CD14-positive monocyte (primary cell): Measurements from ENCODE around the gene GMEB1. TPM values are rescaled to one million over a fixed set of nuclear protein-coding genes. Genes with fewer than 3 reads are reported as not detected.
A peak's percentile ranks its signal among the peaks of the same experiment; 100 is the strongest.

Experiments
- DNase-seq, 3 donors: peaks; one replicate each; pipeline ENCODE4 v3.0.0-alpha.2; 2011 to 2022
- H2AFZ ChIP-seq: 2 replicates; pipeline ENCODE4 v1.6.0; 2012; ENCODE audit warnings: mild to moderate bottlenecking, low read depth, low read length, inconsistent platforms; ENCODE audit not compliant: insufficient read depth, poor library complexity, severe bottlenecking
- H3K27ac ChIP-seq, 2 donors: 1 replicate in 1 of 2; 2 replicates in 1 of 2; pipeline ENCODE4 v1.5.1; 2012 to 2013; ENCODE audit warnings: low read length in 2 of 2, control low read depth in 1 of 2, inconsistent platforms in 1 of 2, low read depth in 1 of 2, mild to moderate bottlenecking in 1 of 2
- H3K27me3 ChIP-seq, 2 donors: one replicate each; pipeline versions ENCODE4 v1.6.0 to v1.6.1; 2011 to 2013; ENCODE audit warnings: low read length in 2 of 2; ENCODE audit not compliant: control insufficient read depth in 2 of 2, insufficient read depth in 2 of 2
- H3K36me3 ChIP-seq, 2 donors: replicated peaks in 1 of 2; 1 replicate in 1 of 2; 2 replicates in 1 of 2; pipeline versions ENCODE4 v1.5.1 to v1.6.1; 2012 to 2013; ENCODE audit warnings: low read length in 2 of 2, control low read depth in 1 of 2, inconsistent platforms in 1 of 2, mild to moderate bottlenecking in 1 of 2; ENCODE audit not compliant: insufficient read depth in 2 of 2, control insufficient read depth in 1 of 2
- H3K4me1 ChIP-seq, 2 donors: 1 replicate in 1 of 2; 2 replicates in 1 of 2; pipeline versions ENCODE4 v1.5.1 to v1.6.1; 2012 to 2013; ENCODE audit warnings: low read length in 2 of 2, control low read depth in 1 of 2, inconsistent platforms in 1 of 2, mild to moderate bottlenecking in 1 of 2, moderate library complexity in 1 of 2; ENCODE audit not compliant: insufficient read depth in 2 of 2, control insufficient read depth in 1 of 2
- H3K4me2 ChIP-seq: replicated peaks from 2 replicates; pipeline ENCODE3; 2012; ENCODE audit warnings: low read length, moderate library complexity, mild to moderate bottlenecking; ENCODE audit not compliant: poor library complexity, severe bottlenecking; ENCODE audit errors: extremely low read depth
- H3K4me3 ChIP-seq, 3 experiments: fragments of 200-600 bp in 1 of 3; sonication (generic) in 1 of 3; replicated peaks in 1 of 3; 1 replicate in 2 of 3; 2 replicates in 1 of 3; pipeline ENCODE4 v1.5.1; 2011 to 2013; ENCODE audit warnings: low read length in 3 of 3, mild to moderate bottlenecking in 3 of 3, control low read depth in 2 of 3, low read depth in 2 of 3, inconsistent platforms in 1 of 3, moderate library complexity in 1 of 3
- H3K79me2 ChIP-seq: 2 replicates; pipeline ENCODE4 v1.6.0; 2012; ENCODE audit warnings: mild to moderate bottlenecking, control low read depth, inconsistent platforms, low read length, moderate library complexity; ENCODE audit not compliant: insufficient read depth
- H3K9ac ChIP-seq: 2 replicates; pipeline ENCODE4 v1.6.0; 2017; ENCODE audit warnings: low read length, mild to moderate bottlenecking; ENCODE audit not compliant: insufficient read depth, poor library complexity, severe bottlenecking
- H3K9me3 ChIP-seq, 2 donors: replicated peaks in 1 of 2; 1 replicate in 1 of 2; 2 replicates in 1 of 2; pipeline versions ENCODE4 v1.5.1 to v1.6.1; 2012 to 2013; ENCODE audit warnings: low read length in 2 of 2, control low read depth in 1 of 2; ENCODE audit not compliant: control insufficient read depth in 1 of 2, insufficient read depth in 1 of 2
- H4K20me1 ChIP-seq: 2 replicates; pipeline ENCODE4 v1.6.0; 2012; ENCODE audit warnings: mild to moderate bottlenecking, low read length, control low read depth, moderate library complexity; ENCODE audit not compliant: insufficient read depth
- H3K27ac Mint-ChIP-seq, 7 donors: one replicate each; pipeline ENCODE4 v1.8.0; 2020; ENCODE audit warnings: mild to moderate bottlenecking in 7 of 7, mixed read lengths in 7 of 7, moderate library complexity in 6 of 7, inconsistent platforms in 2 of 7
- H3K27me3 Mint-ChIP-seq, 3 donors: one replicate each; pipeline ENCODE4 v1.8.0; 2021 to 2022; ENCODE audit warnings: low read depth in 3 of 3, mild to moderate bottlenecking in 3 of 3, mixed read lengths in 3 of 3, moderate library complexity in 3 of 3, inconsistent platforms in 1 of 3
- H3K36me3 Mint-ChIP-seq, 2 donors: one replicate each; pipeline ENCODE4 v1.8.0; 2020; ENCODE audit warnings: mixed read lengths in 2 of 2, inconsistent platforms in 1 of 2, mild to moderate bottlenecking in 1 of 2
- H3K4me1 Mint-ChIP-seq: one replicate; pipeline ENCODE4 v1.8.0; 2020; ENCODE audit warnings: mild to moderate bottlenecking, mixed read lengths
- H3K4me3 Mint-ChIP-seq, 2 donors: one replicate each; pipeline ENCODE4 v1.8.0; 2020; ENCODE audit warnings: mild to moderate bottlenecking in 2 of 2, mixed read lengths in 2 of 2, moderate library complexity in 1 of 2
- H3K9me3 Mint-ChIP-seq, 7 donors: one replicate each; pipeline ENCODE4 v1.8.0; 2020 to 2022; ENCODE audit warnings: mixed read lengths in 7 of 7, mild to moderate bottlenecking in 6 of 7, moderate library complexity in 6 of 7, inconsistent platforms in 2 of 7
- CTCF ChIP-seq: fragments of 200-600 bp; IDR thresholded peaks from one replicate; pipeline ENCODE4 v1.8.0; 2022; ENCODE audit warnings: antibody characterized with exemption, mild to moderate bottlenecking
- WGBS: methylation state at CpG from one replicate; pipeline ENCODE4 v1.1.5; 2013; ENCODE audit warnings: missing lambda C conversion rate; ENCODE audit not compliant: insufficient coverage; 5-methylcytosine and 5-hydroxymethylcytosine counted together
- intact Hi-C, 2 donors: fragments of 100-400 bp; cut with micrococcal nuclease; formaldehyde crosslinking; loops; one replicate each; pipeline versions ENCODE4 v1.15.0 to v1.15.1; 2023
- polyA plus RNA-seq, 3 donors: library from polyadenylated mRNA; depleted of rRNA in 1 of 3; unstranded in 2 of 3; stranded (reverse) in 1 of 3; fragments of 300-500 nt in 2 of 3; fragments of >200 nt in 1 of 3; fragmentation: Illumina TruSeq in 2 of 3; gene quantifications; 1 replicate in 2 of 3; 2 replicates in 1 of 3; pipeline ENCODE4 v1.2.3, GENCODE V29; 2012 to 2021

The GMEB1 gene
- polyA plus RNA-seq, 3 donors = 8.1 to 16.0 (median 9.7) TPM

DNA sequence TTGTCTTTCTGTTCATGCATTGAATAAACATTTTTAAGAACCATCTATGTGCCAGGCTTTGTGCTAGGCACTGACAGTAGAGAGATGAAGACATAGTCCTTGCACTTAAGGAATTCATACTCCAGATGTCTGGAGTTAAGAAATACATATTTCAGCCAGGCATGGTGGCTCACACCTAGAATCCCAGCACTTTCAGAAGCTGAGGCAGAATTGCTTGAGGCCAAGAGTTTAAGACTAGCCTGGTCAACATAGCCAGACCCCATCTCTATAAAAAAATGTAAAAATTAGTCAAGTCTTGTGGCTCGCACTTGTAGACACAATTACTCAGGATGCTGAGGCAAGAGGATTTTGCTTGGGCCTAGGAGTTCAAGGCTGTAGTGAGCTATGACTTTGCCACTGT is 49.6 kb downstream of the GMEB1 start:
- Histone ChIP-seq H3K4me3 (no peak overlapping the region), H3K27me3 (no peaks in the 10 kb centered on the region), H3K36me3 (peaks cover 7 to 27% of the 10 kb centered on the region in 2 donors), H3K27ac (no peak overlapping the region), H3K79me2 (no peaks in the 10 kb centered on the region), H4K20me1 (no peaks in the 10 kb centered on the region), H3K9ac (no peak overlapping the region), H3K9me3 (no peaks in the 10 kb centered on the region), H3K4me2 (no peak overlapping the region), H2AFZ (no peak overlapping the region), H3K4me1 (peaks cover 8 to 10% of the 10 kb centered on the region in 2 donors)
- no CpG with 5 or more reads among the region's 1 CpG for WGBS
- H3K36me3 Mint-ChIP-seq = peaks cover 23 to 32% of the 10 kb centered on the region in 2 donors
- no peak overlapping the region for H3K4me3 Mint-ChIP-seq
- H3K27me3 Mint-ChIP-seq = peaks cover 0 to 4% (median 0%) of the 10 kb centered on the region in 3 donors
- H3K27ac Mint-ChIP-seq = peak overlapping the region in 1 of 7 donors; percentile 50
- peaks cover 21% of the 10 kb centered on the region for H3K4me1 Mint-ChIP-seq
- DNase-seq = no peak
- peaks cover 0 to 10% (median 5%) of the 10 kb centered on the region in 7 donors for H3K9me3 Mint-ChIP-seq
- intact Hi-C loops = no loop called here
- TF ChIP-seq CTCF = no peak

DNA sequence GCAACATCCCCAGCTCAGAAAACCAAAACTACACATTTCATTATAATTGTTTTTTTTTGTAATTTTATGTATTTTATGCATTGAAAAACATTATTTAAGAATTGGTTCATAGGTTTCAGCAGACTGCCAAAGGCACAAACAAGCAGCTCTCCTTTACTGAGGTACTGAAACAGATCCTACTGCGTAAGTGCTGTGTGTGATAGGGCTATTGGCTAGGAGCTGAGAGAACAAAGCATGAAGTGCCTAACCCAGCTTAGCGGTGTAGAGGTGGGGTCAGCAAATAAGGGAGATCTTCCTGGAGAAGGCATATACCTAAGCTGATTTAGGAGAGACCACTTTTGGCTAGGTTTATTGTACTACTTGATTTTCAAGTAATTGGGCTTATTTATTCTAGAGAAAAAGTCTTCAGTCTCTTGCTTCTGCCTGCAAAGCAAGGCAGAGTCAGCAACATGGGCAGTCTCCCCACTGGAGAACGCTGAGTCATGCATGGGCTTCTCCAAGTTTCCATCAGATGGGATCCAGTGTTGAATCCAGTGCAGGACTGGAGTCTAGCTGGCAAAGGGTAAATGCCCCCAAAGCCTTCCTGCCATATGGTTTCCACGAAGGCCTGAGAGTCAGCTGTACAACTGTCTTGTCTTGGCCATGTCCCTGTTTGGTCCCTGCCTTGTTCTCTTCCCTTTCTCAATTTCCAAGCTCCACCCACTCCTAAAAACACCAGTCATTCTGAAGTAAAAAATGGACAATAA is 50.2 kb downstream of the GMEB1 start:
- peaks cover 8 to 10% of the 10 kb centered on the region in 2 donors for H3K4me1 ChIP-seq
- no peaks in the 10 kb centered on the region for H3K9me3 ChIP-seq
- no peak overlapping the region for H2AFZ ChIP-seq
- H3K9ac ChIP-seq = no peak overlapping the region
- 91% methylated on average over 4 of the region's 4 CpGs for WGBS
- H3K27me3 Mint-ChIP-seq = peaks cover 0 to 4% (median 0%) of the 10 kb centered on the region in 3 donors
- peaks cover 0 to 10% (median 5%) of the 10 kb centered on the region in 7 donors for H3K9me3 Mint-ChIP-seq
- no peaks in the 10 kb centered on the region for H3K79me2 ChIP-seq
- peaks cover 21% of the 10 kb centered on the region for H3K4me1 Mint-ChIP-seq
- no peaks in the 10 kb centered on the region for H3K27me3 ChIP-seq
- peaks cover 17 to 26% of the 10 kb centered on the region in 2 donors for H3K36me3 Mint-ChIP-seq
- no peak overlapping the region for H3K4me3 ChIP-seq
- no peak overlapping the region for H3K4me2 ChIP-seq
- H4K20me1 ChIP-seq = no peaks in the 10 kb centered on the region
- H3K4me3 Mint-ChIP-seq = no peak overlapping the region
- intact Hi-C loops = no loop called here
- no peak for DNase-seq
- H3K27ac ChIP-seq = peak overlapping the region in 1 of 2 donors; percentile 20
- peaks cover 7 to 21% of the 10 kb centered on the region in 2 donors for H3K36me3 ChIP-seq
- peak overlapping the region in 2 of 7 donors; percentile 50 to 60 for H3K27ac Mint-ChIP-seq
- no peak for TF ChIP-seq CTCF
